Activated CD4-positive, alpha-beta T cell treated with anti-CD3 and anti-CD28 coated beads for 1 hour (primary cell): ENCODE measurements around the gene MATN1.
A peak's percentile ranks its signal among the peaks of the same experiment; 100 is the strongest.

Experiments used
- DNase-seq: peaks from one replicate; pipeline ENCODE4 v3.0.0-alpha.2; 2020

The MATN1 gene

DNA sequence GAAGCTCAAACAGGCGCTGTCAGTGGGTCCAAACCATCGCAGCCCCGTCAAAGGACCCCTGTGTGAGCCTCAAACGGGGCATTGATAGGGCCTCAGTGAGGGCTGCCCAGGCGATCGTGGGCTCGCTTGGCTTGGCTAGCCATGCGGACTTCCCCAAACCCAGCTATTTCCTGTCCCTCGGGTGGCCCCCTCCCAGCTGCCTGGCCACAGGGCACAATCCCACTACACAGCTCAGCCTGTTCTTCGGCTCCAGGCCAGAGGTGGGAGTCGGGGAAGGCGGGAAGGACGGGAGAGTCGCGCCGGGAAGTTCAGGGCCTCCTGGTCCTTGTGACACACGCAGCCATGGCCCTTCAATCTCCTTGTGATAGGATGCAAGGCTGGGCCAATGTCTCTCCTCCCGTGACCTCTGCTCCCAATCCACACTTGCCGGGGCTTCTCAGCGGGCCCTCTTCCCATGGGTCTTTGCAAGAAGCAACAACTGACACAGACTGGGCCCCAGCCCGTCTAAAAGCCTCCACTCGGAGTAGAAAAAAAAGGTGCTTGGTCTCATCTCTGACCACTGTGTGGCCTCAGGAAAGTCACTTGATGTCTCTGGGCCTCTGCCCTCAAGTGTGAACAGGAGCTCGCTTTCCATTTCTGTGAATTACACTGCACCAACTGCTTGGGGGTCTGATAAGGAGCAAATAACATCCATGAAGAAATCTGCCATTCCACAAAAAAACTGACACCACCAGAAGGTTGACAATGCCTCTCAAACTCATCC, 7.1 kb upstream of the MATN1 start:
- DNase-seq = no peak

GRCh38 chr1:30729901-30730300, 6.5 kb upstream of the MATN1 start:
- no peak for DNase-seq

DNA sequence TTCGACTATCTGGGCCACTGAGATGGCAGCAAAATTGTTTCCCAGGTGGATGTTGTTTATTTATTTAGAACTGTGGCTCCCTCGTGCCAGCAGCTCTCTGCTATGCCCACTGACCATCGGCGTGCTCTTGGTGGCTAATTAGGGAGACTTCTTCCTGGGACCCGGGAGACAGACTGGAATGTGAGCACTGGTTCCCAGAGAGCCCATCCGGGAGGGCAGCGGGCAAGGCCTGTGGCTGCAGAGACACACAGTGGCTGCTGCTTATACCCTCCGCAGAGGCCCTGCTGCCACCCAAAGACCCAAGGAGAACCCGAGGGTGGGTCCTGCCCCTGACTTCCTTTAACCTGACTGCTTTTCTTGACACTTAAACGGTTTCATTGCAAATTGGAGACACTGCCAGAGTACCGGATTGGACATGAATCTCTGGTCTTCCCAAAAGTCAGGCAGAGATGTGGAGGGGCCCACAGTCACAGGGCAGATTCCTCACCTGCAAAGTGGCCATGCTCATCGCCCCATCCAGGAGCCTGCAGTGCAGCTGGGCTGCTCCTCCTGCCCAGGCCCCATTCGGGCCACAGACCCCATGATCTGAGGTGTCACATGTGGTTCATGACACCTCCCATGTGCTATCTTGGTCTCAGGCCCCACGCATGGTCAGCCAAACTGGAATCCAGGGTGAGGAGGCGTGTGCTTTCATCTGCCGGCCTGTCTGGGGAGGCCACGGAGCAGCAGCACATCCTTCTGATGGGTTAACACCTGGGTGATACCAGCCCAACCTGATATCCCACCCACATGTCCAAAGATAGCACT, 5.7 kb upstream of the MATN1 start:
- DNase-seq = no peak

DNA sequence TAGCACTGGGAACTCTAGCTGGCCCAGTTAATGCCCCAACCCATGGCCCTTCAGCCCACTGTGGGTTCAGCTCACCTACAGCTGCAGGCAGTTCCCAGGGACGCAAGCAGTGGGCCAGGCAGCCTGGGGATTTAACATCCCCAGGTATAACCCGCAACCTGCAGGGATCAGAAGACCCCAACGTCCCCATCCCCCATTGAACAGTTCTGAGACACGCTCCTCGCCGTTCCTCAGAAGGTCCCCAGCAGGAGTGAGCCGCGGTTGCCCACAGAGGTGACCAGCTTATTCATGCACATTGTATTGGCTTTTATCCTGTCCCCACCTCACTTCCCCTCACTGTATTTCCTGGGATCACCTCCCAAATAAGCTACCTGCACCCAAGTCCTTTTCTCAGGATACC, 5.0 kb upstream of the MATN1 start:
- DNase-seq = no peak

DNA sequence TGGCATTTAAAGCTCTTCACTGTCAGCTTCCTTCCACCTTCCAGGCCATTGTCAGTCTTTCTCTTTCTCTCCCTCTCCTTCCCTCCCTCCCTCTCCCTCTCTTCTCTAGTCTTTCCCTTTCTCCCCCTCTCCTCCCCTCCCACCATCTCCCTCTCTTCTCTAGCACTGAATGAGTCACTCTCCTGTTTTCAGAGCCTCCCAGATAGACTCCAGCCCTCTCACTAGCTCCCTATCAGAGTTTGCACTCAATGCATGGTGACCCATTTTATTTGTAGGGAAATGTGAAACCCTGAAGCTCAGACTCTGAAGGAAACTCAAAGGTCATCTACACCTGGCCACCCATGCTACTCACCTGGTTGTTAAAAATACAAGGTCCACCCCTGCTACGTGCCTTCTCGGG, 4.4 kb upstream of the MATN1 start:
- DNase-seq = no peak

- no peak for DNase-seq
These were observed 3.6 kb upstream of the MATN1 start for GRCh38 chr1:30726773-30727684.

DNA sequence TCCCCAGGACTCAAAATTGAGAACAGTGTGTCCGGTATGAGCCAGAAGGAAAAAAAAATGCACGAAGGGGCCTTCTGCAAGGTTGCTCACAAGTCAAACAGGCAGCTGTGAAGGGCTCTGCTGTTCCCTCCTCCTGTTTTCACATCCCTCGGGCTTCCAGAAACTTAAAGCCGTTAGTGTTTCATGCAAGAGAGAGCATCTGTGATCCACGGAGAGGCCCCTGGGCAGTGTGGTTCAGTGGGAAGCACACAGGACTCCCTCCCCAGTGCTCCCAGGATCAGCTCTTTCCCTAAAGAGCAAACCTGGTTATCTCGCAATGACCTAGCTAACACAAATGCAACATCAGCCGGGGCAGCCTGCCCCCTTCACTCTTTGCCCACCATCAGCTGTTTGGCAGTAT, 2.9 kb upstream of the MATN1 start:
- DNase-seq = no peak

GRCh38 chr1:30725450-30726095, 2.2 kb upstream of the MATN1 start:
- no peak for DNase-seq

DNA sequence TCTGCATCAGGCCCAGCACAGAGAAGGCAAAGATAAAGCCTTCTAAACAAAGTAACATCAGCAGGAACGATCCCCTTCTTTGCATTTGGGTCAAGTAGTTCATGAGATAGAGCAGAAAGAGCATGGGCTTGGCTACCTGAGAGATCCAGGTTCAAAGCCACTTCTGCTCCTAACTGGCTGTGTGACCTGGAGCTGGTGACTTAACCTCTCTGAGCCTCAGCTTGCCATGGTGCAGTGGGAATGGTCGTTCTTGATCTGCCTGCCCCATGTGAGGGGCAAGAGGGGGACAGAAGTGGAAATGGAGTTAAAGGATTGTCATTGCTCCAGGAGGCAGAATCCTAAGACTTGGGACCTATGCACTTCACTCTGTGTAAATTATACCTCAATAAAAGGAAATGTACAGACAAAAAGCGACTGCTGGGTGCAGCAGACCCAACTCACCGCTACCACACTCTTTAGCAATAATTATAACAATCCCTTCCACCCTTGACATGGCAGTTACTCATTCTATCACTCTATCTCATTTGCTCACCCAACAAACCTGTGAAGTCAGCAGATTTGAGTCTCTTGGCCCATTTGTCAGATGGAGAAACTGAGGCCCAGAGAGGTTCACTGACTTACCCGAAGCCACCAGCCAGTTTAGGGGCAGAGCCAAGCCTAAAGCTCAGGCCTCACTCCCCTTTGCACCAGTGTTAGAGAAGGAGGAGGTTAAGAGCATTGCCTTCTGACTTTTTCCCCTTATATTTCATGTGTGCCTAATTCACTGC, 1.5 kb upstream of the MATN1 start:
- DNase-seq = no peak

GRCh38 chr1:30724175-30724574, 790 bp upstream of the MATN1 start:
- DNase-seq = no peak

DNA sequence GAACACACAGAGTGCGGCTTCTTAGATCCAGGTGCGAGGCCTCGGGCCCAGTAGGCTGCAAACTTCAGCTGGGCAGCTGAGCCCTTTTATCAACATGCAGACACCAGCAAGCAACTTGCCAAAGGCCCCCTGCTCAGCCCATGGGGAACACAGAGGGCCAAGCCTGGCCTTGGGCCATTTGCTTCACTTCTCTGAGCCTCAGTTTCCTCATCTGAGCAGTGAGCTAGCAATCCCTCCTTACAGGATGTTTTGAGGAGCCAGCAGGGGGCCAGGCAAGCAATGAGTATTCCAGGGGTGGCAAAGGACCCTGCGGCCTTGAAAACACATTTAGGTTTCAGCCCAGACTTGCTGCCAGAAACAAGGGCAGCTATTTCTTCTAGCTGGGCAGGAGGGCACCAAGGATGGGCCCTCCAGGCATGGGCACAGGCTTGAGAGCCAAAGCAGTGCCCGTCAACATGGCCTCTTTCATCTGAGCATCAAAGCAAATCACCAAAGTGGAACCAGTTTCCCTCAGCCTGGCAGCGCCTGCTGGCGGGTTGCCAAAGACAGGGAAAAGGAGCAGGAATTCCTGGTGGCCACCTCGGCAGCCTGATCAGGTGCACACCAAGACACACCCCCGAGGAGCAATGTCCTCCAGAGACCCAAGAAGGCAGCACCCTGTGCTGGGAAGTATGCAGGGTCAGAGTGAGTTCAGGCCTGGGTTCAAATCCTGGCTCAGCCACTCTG, 1.4 kb downstream of the MATN1 start:
- DNase-seq = no peak

DNA sequence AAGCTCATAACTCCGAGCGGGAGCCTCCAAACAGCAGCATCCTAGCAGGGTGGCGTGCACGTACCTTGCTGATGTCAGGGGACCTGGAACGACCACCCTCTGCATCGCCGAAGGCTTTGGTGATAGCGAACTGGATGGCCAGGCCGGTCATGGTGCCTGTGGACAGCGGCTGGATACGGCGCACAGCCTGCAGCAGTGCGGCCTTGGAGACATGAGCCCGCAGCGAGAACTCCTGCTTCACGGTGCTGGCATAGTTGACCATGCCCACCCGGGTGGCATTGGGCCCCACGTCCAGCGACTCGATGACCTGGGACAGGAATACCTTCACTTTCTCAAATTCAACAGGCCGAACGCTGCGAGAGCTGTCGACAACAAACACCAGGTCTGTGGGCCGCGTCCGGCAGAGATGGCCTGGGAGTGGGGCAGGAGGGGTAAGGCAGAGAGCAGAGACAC, 2.0 kb downstream of the MATN1 start:
- DNase-seq = no peak

DNA sequence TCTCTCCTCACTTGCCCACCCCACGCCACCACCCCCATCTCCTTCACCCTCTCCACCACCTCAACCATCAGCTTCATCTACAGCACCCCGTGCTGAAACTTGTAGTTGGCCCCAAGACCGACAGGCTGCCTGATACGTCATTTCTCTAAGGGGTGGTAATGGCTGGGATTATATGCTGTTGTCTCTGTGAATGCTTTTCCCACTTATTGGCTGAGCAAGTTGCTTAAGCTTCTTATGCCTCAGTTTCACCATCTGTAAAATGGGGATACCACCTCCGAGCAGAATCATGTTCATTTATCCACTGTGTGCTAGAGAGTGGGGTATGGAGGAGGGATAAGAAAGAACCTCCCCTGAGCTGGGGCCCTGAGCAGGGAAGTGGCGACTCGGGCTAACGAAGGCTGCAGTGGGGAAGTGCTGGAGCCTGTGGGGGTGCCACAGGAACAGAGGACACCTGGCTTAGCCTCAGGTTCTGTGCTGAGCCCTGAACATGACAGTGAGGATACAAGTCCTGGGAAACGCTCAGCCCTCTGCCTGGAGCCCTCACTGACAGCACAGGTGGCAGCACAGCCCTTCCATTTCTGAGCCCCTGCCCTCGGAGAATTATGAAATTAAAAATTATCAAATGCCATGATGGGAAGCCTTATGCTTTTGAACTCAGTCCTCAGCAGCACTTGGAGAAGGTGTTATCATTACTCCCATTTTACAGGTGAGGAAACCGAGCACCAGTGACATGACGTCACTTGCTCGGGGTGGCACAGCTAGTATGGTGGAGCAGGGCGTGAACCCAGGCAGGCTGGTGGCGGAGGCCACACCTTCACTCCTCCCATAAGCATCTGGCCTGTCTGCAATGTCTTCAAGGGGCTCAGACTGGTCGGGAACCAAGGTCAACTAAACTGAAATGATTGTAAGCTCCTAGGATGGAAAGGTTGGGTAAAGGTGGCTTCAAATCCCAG, 2.8 kb downstream of the MATN1 start:
- DNase-seq = no peak

- DNase-seq = no peak
These were observed 3.7 kb downstream of the MATN1 start for GRCh38 chr1:30719406-30720270.

DNA sequence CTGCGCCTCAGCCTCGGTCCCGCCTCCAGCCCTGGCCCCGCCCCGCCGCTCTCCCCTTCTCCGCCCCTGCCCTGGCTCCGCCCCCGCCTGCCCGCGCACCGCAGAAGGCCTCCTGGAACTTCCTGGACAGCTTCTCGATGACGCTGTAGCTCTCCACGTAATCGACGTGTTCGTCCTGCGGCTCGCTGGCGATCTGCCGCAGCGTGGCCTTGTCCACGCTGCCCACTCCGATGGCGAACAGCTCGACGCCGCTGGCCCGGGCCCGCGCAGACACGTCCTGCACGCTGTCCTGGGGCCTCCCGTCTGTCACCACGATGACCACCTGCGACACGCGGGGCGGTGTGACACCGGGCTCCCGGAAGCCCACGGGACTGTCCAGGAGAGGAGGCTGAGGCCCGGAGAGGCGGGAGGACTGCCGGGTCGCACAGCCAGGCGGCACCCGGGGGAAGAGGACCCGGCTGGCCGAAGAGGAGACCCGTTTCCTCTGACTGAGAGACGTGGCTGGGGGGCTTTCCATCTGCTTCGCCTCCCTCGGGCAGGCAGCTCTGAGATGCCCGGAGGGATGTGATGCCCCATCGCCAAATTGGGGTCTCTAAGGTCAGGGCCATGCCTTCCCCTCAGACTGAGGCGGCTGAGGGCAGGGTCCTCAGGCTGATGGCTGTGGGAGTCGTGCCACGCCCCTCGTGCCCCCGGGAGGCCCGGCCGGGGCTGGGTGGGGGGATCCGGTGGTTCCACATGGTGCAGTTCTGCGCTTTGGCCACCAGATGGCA, 4.6 kb downstream of the MATN1 start:
- DNase-seq = peak; percentile 79

- peak; percentile 99 for DNase-seq
These were observed 5.2 kb downstream of the MATN1 start for GRCh38 chr1:30718091-30718635.

GRCh38 chr1:30716646-30717045, 6.7 kb downstream of the MATN1 start:
- DNase-seq = no peak

GRCh38 chr1:30715886-30716285, 7.5 kb downstream of the MATN1 start:
- DNase-seq = no peak
